Measurements from ENCODE around the gene TFF1.

The TFF1 gene

GRCh38 chr21:42317826-42318746, 48.2 kb downstream of the TFF1 start:
- DNase-seq (ENCODE audit: low read depth in 2 of 2), result no peak

DNA sequence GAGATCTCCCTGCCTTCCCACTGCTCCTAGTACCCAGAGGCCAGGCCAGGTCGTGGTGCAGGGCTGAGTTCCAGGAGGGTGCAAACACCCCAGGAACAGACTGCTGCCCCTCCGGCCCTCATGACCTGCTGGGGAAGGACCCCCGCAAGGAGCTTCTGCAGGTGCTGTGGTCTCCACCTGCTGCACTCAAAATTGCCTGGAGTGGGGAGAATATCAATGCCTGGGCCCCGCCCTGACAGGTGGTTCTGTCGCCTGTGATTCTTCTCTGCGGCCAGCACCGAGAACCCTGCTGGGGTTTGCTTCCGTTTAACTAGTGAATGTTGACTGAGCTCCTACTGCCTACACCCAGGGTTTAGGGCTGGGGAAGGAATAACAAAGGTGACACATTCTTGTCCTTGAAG, 49.0 kb downstream of the TFF1 start:
- no peak for DNase-seq (ENCODE audit: low read depth in 2 of 2)

DNA sequence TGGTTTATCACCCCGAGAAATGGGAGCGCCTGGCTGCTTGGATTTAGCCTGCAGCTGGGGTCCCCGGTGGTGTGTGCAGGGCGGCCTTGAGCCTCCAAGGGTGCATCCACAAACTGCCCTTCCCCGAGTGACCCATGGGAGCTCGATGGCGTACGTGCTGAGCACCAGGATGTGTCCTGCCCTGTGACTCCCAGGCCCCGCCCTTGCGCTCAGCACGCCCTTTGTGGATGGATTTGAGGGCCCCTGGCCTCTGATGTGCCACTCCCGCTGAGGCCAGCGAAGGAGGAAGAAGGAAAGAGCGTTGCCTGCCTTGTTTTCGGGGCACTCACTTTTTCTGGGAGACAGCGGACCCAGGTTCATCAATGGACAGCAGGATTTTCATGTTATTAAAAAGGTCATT, 49.4 kb downstream of the TFF1 start:
- DNase-seq (ENCODE audit: low read depth in 2 of 2), result no peak

DNA sequence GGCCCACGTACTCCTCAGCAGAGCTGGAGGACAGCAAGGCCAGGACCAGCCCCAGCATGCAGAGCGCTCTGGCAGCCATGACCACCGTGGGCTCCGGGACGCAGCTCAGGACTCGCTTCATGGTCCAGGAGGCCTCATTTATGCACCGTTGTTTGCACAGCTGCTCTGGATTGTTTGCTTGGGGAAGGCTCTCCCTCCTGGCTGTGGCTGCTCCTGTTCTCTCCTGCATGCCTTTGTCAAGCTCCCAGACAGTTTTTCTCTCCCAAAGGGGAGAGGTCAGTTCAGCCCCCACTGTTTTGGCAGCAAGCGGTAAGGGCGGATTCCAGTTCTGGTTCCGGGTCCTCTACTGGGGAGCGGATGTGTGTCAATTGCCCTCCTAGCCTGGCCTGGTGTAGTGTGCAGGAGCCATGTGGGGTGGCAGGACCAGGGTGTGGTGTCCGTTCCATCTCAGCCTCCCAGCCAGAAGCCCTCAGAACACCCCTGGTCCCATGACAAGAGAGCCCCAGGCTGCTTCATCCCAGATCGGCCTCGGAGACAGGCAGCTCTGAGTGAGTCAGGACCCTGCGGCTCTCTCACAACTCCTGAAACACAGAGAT, 50.9 kb downstream of the TFF1 start, which contains the start of gene TFF3:
TSS of gene TFF3 (minus strand) at position 114 of the 596 bp plus-strand sequence. CDS start at position 79, 35 bp downstream.
- no peak for DNase-seq (ENCODE audit: low read depth in 2 of 2)

GRCh38 chr21:42314616-42315295, 51.6 kb downstream of the TFF1 start:
- DNase-seq (ENCODE audit: low read depth in 2 of 2), result no peak

DNA sequence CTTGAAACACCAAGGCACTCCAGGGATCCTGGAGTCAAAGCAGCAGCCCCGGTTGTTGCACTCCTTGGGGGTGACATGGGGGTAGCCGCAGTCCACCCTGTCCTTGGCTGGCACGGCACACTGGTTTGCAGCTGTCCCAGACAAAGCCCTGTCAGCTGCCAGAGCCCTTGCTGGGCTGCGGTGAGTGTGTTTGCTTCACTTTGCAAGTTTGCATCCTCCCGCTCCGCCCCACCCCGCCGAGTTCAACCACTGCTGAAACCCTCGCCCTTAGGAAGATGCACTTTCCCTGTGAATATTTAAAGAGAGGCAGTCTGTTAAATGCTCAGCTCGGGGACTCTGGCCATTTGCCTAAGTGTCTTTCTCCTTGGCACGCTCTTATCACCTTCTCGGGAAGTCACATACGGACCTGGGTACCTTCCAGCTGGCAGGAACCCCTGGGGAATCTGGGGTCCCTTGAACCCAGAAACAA, 52.8 kb downstream of the TFF1 start:
- DNase-seq (ENCODE audit: low read depth in 2 of 2), result no peak

- no peak for DNase-seq (ENCODE audit: low read depth in 2 of 2)
Observed at GRCh38 chr21:42312626-42313104, 53.7 kb downstream of the TFF1 start.

Measured in activated CD8-positive, alpha-beta memory T cell treated with anti-CD3 and anti-CD28 coated beads for 4 hours (primary cell).